Measurements from ENCODE around the gene AIFM3. TPM values are rescaled to one million over a fixed set of nuclear protein-coding genes. Genes with fewer than 3 reads are reported as not detected.

The AIFM3 gene, protein sequence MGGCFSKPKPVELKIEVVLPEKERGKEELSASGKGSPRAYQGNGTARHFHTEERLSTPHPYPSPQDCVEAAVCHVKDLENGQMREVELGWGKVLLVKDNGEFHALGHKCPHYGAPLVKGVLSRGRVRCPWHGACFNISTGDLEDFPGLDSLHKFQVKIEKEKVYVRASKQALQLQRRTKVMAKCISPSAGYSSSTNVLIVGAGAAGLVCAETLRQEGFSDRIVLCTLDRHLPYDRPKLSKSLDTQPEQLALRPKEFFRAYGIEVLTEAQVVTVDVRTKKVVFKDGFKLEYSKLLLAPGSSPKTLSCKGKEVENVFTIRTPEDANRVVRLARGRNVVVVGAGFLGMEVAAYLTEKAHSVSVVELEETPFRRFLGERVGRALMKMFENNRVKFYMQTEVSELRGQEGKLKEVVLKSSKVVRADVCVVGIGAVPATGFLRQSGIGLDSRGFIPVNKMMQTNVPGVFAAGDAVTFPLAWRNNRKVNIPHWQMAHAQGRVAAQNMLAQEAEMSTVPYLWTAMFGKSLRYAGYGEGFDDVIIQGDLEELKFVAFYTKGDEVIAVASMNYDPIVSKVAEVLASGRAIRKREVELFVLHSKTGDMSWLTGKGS
- total RNA-seq, result 0.36 and 0.49 TPM in 2 replicates

DNA sequence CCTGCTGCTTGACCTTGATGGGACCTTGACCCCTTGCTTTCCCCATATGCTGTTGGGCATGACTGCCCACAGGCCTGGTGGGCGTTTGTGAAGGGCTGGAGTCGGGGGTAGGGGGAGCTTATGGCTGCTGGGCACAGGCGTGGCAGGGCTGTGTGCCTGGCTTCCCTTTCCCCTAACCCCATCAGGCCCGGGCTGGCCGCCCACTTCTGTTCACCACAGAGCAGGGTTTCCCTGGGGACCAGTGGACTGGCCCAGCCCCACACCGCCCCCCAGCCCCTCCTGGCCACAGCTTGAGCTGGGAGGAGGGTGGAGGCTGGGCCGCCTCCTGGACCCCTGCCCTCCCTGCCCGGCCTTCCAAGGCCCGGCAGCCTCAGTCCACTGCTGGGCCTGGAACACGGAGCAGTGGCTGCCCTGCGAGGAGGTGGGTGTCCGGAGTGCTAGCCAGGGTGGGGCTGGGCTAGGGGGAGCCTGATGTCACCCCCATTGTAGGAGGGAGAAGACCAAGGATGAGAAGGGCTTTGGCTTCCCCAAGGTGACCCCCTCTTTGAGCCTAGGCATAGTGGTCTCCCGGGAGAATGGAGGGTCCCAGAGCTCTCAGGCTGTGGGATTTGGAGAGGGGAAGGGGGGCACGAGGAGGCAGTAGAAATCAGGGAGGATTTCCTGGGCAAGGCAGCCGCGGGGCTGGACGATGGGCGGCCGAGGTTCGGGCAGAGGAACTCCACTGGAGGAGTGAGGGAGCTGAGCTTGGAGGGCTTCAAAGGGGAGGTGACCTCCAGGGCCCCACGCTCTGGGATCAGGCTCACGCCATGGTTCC is at the start of gene AIFM3:
Gene AIFM3 (plus strand): TSS at position 373 of the 814 bp plus-strand sequence. CDS start 690 bp downstream, outside the sequence.

DNA sequence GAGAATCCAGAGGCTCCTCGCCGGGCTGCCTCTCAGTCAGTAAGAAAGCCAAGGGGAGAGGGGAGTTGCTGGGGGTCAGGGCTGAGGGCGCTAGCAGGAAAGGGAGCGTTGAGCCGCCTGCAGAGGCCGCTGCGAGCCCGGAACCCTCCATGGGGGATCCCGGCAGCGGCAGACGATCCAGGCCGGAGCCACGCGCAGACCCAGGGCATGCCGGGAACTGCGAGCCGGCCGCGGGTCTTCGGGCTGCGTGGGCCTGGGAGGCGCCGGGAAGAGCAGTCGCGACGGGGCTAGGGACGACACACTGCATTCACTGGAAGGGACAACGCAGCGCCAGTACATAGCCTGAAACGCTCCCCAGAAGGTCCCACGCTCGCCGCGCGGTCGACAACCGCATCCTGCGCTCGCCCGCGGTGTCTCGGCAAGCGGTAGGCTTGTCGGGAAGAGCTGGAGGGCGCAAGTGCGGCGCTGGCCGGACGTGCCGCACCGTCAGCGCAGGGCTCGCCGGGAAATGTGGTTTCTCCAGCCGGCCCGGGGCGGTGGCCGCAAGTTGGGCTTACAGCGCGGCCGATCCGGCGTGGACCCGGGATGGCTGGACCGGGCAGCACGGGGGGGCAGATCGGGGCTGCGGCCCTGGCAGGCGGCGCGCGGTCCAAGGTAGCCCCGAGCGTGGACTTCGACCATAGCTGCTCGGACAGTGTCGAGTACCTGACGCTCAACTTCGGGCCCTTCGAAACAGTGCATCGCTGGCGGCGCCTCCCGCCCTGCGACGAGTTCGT is 14.9 kb downstream of the AIFM3 start, which contains the start of gene LZTR1:
Gene LZTR1 (plus strand): TSS at position 511 of the 776 bp plus-strand sequence. CDS start 75 bp downstream, at position 586.

DNA sequence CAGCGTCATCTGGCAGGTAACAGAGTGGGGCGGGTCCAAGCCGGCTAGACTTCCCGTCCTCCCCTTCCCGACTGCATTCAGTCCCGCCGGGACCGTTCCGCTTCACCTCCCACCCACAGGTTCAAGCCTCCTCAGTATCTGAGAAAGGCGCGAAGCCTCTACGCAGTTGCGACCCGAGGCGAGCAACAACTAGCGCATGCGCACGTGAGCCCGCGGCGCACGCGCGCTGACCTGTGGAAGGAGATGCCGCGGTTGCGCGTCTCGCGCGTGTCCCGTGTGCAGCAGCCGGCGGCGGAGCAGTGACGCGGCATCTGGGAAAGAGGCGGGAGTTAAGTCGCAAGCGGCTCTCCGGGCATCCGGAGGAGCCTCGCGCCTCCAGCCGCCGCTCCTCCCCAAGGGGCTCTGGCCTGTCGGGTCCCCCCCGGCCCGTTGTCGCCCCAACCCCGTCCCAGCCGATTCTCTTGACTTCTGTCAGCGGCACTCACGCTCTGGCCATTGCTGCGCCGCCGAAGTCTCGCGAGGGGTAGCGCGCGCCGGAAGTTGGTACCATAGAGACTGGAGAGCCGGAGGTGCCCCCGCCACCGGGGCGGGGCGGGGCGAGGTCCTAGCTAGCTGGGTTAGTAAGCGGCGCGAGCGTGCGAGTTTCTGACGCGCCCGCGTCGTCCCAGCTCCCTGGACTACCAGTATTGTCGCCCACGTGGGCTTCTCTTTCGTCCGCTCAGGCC is 34.7 kb downstream of the AIFM3 start, which contains the start of gene THAP7:
Gene THAP7 (minus strand): TSS at position 518 of the 725 bp plus-strand sequence. CDS start 207 bp downstream, at position 311.

DNA sequence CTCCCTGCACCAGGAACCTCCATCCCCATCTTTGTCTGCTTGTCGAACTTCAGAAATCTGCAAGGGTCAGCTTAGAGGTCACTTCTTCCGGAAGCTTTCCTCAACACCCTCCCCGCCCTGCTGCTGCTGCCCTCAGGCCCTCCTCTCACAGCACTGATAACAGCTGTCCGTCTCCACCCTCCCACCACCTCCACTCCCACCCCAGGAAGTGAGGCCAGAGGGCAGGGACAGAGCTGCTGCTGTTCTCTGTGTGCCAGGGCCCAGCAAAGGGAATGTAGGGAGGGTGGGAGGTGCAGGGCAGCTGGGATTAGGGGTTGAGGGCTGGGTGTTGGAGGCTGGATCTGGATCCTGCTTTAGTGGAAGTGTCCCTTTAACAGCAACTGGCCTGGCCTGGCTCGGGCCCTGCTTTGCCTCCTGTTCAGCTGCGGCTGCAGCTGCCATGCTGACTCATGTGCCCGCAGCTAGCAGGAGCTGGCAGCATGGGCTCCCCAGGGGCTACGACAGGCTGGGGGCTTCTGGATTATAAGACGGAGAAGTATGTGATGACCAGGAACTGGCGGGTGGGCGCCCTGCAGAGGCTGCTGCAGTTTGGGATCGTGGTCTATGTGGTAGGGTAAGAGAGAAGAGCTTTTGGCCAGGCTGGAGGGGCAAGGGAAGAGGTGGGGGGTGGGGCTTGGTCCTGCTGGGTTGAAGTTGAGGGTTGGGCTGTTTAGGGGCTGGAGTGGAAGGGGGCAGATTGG is 47.8 kb downstream of the AIFM3 start, which contains the start of gene P2RX6:
Gene P2RX6 (plus strand): TSS at position 440 of the 740 bp plus-strand sequence. CDS start 10 bp downstream, at position 450.

Other genes with a start within 250 kb of the AIFM3 start
- not detected in 2 replicates for gene SERPIND1, start 193.1 kb upstream of the AIFM3 start, total RNA-seq
- gene PI4KA, start 108.4 kb upstream of the AIFM3 start, total RNA-seq, result 59.7 and 68.8 TPM in 2 replicates
- gene SNAP29, start 108.2 kb upstream of the AIFM3 start, total RNA-seq, result 17.2 and 17.4 TPM in 2 replicates
- gene CRKL, start 49.8 kb upstream of the AIFM3 start, total RNA-seq, result 46.0 and 48.5 TPM in 2 replicates
- gene LZTR1, start 15.0 kb downstream of the AIFM3 start, total RNA-seq, result 90.1 and 91.0 TPM in 2 replicates
- 30.7 and 31.3 TPM in 2 replicates for gene THAP7, start 34.9 kb downstream of the AIFM3 start, total RNA-seq
- 11.5 and 14.0 TPM in 2 replicates for gene P2RX6, start 47.9 kb downstream of the AIFM3 start, total RNA-seq
- gene SLC7A4, start 65.3 kb downstream of the AIFM3 start, total RNA-seq, result 11.5 and 34.5 TPM in 2 replicates
- 0.16 and 0.36 TPM in 2 replicates for gene LRRC74B, start 78.7 kb downstream of the AIFM3 start, total RNA-seq